IPS-NIHi7 (cell line): ENCODE results near the gene NKD2.
"Not testable (repeated sequence)": the region's sequence is repeated elsewhere in the genome, so short reads cannot be mapped to it uniquely, and the experiment has no call there.

ENCODE experiments used
- DNase-seq: peaks from one replicate; pipeline ENCODE4 v3.0.0; 2012; ENCODE audit warnings: mixed read lengths; ENCODE audit errors: extremely low spot score

Gene NKD2

DNA sequence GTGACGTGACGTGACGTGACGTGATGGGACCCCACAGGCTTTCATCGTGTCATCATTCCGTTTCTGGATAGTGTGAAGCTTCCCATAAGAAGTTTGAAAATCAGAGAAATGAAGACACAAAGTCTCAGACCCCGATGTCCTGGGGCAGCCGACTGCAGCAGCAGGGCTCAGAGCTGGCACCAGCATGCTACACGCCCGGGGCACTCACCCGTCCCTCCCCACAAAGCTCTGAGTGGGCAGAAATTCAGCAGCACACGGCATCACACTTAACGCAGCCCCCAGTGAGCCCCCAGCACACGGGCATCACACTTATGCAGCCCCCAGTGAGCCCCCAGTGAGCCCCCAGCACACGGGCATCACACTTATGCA is 61.1 kb downstream of the NKD2 start:
- DNase-seq: no peak

- no peak for DNase-seq
These were observed 64.9 kb downstream of the NKD2 start for GRCh38 chr5:1073239-1074102.

DNA sequence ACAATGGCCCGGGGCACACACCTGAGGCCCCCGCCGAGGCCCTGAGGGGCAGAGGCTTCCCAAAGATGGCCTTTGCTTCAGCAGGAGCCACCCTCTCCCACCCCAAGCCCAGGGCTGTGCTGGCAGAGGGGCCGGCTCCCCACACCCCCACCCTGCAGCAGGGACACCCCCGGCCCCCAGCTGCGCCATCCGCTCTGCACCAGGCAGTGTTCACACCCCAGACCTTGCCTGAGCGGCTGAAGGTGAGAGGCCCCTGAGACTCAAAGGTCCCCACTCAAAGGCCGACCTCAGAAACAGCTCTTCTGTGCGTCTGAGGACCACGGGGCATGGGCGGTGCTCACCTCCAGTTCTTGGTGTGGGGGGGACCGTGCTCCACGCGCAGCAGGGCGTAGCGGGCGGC is 65.6 kb downstream of the NKD2 start:
- DNase-seq: no peak

DNA sequence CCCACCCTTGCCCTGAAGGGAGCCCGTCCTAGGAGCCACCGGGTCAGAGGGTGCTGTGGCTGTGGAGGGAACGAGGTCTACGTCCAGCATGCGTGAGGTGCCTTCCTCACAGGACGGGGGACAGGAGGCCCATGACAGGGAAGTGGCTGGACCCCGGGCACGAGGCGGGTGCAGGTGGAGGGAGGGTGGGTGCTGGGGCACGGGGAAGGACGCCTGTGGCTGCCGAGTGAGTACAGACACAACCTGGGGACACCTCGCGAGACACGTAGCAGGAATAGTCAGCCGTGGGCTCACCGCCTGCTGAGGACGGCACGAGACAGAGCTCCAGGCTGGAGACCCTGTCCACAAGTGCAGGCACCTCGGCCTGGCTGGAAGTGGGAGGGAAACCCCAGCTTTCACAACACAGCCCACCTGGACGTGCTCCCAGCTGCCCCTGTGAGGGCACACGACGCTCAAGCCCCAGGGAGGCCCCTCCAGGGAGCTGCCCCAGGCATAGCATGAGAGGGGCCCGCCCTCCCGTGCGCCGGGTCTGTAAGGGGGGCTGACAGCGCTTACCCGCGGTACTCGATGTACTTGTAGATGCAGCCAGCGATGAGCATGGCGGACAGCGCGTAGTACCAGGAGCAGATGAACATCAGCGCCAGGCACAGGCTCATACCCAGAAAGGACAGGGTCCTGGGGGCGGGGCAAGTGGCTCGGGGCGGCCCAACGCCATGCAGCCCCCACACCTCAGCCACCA is 66.4 kb downstream of the NKD2 start:
- DNase-seq: no peak

GRCh38 chr5:1075555-1075881 is 66.9 kb downstream of the NKD2 start:
- DNase-seq: no peak

- no peak for DNase-seq
These were observed 67.3 kb downstream of the NKD2 start for GRCh38 chr5:1075931-1076330.

- DNase-seq: no peak
These were observed 67.8 kb downstream of the NKD2 start for GRCh38 chr5:1076406-1076805.

DNA sequence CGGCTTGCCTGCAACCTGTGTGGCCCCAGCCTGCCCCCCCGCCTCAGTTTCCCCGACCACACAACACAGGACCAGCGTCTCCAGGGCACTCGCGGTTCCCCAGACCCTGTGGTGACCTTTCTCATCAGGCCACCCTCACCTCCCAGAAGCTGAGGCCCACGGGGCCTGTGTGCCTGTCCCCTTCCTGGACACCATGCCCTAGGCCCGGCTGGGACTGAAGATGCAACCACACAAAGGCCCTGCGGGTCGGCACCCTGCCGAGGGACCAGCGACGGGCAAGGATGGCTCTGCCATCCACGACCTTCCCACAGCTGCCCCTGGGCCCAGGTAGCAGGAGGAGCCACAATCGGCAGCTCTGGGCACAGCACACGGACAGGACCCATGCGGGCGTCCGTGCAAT is 68.4 kb downstream of the NKD2 start:
- no peak for DNase-seq

DNA sequence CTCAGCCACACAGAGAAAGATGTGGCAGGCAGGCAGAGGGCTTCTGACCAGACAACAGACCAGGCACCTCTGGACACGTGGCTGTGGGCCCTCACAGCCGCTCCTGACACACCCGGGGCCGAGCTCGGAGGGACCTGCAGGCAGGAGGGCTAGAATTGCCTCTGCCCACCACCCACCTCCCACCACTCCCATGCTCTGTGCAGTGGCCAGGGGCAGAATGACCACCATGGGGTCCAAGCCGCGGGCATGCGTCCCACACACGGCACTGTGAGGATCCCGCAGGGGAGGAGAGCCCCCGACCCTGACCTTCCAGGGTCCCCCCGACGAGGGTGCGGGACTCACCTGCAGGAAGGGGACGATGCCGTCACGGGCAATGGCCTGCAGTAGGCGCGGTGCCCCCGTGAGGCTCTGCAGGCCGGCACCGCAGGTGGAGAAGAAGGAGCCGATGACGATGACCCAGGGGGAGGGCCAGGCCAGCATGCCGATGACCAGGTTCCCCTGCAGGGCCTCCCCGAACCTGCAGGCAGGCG is 69.0 kb downstream of the NKD2 start:
- DNase-seq: no peak

- no peak for DNase-seq
These were observed 69.6 kb downstream of the NKD2 start for GRCh38 chr5:1078206-1078605.

- DNase-seq: no peak
These were observed 70.2 kb downstream of the NKD2 start for GRCh38 chr5:1078851-1079250.

DNA sequence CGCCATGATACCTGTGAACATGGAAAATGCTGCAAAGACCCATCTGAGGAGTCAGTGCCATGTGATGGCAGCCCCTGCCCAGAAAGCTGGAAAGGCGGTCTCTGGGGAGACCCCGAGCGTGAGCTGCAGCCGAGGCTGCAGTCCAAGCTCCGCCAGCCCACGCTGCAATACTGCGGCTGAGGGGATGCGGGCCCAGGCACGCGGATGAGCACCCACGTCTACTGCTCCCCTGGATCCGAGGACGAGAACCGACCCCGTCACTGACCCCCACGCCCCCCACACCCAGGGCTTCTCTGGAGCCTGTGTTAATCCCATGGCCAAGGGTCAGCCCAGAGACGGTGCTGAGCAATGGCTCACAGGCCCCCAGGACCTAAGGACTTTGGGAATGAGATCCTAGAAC is 70.9 kb downstream of the NKD2 start:
- no peak for DNase-seq

DNA sequence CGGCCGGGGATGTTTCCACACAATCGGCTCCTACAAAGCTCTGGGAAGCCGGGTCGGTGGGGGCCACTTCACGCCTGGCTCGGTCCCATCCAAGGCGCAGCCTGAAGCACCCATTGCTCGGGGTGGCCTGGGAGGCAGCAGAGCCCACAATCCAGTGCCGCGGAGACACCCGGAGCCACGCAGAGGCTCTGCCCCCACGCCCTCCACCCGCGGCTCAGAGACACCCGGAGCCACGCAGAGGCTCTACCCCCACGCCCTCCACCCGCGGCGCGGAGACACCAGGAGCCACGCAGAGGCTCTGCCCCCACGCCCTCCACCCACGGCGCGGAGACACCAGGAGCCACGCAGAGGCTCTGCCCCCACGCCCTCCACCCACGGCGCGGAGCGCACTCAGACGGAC is 71.4 kb downstream of the NKD2 start:
- DNase-seq: no peak

DNA sequence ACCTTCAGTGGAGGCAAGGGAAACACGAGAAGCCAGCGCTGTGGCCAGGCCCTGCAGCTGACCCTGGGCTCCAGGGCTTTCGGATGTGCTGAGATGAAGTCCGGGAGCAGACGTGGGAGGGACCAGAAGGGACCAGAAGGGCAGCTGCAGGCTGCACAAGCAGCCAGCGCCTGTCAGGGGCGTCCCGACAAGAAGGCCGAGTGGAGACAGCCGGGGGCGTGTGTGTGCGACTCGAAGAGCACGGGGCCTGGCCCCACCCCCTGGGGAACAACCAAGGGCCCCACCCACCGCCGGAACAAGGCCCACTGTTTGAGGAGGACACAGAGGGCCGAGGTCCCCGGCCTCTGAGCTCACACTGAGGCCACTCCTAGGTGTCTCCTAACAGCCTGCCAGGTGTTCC is 71.8 kb downstream of the NKD2 start:
- no peak for DNase-seq

DNA sequence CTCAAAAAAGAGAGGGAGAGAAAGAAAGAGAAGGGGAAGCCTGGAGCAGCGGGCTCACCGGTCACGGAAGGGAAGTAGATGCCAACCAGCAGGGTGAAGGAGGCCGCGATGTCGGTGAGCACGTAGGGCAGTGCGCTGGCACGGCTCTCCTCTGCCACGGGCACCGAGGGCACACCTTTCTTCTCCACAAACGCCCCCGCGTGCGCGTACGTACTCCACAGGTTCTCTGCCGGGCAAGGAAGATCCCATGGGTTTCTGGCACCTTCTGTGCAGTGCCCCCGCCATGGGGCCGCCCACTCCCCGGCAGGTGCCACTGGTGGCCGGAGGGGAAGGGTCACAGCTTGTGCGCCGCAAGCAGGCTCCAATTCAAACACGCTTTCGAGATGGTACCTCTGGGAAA is 72.9 kb downstream of the NKD2 start:
- DNase-seq: no peak

- not testable (repeated sequence) for DNase-seq
These were observed 74.4 kb downstream of the NKD2 start for GRCh38 chr5:1083026-1083425.

GRCh38 chr5:1083823-1084605 is 75.4 kb downstream of the NKD2 start:
- DNase-seq: no peak

DNA sequence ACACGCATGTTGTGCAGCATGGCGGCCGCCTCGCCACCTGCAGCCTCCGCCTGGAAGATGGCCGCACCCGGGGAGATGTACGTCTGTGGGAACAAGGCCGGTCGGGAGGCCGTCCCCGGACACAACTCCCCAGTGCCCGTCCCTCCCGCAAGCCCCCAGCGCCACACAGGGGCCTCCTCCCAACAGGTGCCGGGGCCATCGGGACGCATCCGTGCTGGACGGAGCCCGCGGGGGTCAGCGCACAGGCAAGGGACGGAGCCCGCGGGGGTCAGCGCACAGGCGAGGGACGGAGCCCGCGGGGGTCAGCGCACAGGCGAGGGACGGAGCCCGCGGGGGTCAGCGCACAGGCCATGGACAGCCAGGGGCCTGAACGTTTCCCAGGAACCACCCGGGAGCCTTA is 76.8 kb downstream of the NKD2 start:
- no peak for DNase-seq

DNA sequence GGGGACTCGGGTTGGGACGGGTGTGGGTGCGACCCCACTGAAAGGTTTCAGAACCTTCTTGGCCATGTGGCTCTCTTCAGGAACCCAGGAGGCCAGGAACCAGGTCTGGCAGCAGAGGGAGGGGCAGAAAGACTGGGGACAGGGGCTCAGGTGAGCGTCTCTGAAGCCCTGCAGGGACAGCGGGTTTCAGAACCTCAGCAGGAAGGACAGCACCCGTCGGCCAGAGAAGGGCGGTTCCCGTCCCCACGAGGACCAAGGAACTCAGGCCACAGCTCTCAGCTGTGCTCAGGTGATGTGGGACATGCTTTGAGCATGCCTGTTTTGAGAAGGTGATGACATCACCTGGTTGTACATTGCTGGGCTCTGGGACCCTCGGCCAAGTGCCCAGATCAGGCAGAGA is 77.5 kb downstream of the NKD2 start:
- no peak for DNase-seq

DNA sequence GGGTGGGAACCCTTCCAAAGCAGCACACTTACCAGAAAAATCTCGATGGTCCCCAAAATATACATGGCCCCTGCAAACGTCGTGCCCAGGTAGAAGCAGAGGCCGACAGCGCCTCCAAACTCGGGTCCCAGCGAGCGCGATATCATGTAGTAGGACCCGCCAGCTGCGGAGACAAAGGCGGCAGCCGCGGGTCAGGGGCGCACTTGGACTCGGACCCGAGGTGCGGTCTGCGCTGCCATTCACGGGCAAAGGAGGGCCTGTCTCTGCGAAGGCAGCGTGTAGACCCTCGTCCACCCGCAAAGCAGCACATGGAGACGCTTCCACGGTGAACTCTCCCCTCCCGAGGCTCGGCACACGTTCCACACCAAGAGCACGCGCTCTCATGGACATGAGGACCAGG is 78.3 kb downstream of the NKD2 start:
- DNase-seq: no peak

GRCh38 chr5:1087428-1087827 is 78.8 kb downstream of the NKD2 start:
- DNase-seq: no peak

DNA sequence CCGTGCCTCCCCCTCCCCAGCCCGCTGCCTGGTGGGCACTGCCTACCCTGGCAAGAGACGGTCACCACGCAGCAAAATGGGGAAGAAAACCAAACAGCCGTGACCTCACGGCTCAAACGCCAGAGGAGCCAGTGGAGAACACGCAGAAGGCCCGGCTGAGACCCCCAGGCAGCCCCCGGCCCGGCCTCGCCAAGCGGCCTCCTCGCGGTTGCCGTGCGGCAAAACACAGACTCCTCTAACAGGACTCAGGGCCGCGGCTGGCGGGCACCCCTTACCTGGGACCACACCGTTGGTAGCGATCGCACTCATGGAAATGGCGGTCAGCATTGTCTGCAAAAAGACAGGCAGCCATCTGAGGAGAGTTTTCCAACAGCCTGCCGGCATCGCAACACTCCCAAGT is 79.4 kb downstream of the NKD2 start:
- DNase-seq: no peak
